ENCODE results near the gene LCTL.

- TF ChIP-seq, protein P1, sequence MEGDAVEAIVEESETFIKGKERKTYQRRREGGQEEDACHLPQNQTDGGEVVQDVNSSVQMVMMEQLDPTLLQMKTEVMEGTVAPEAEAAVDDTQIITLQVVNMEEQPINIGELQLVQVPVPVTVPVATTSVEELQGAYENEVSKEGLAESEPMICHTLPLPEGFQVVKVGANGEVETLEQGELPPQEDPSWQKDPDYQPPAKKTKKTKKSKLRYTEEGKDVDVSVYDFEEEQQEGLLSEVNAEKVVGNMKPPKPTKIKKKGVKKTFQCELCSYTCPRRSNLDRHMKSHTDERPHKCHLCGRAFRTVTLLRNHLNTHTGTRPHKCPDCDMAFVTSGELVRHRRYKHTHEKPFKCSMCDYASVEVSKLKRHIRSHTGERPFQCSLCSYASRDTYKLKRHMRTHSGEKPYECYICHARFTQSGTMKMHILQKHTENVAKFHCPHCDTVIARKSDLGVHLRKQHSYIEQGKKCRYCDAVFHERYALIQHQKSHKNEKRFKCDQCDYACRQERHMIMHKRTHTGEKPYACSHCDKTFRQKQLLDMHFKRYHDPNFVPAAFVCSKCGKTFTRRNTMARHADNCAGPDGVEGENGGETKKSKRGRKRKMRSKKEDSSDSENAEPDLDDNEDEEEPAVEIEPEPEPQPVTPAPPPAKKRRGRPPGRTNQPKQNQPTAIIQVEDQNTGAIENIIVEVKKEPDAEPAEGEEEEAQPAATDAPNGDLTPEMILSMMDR (conservative IDR thresholded peaks at IDR 0.05 in 1 of 2, IDR thresholded peaks at IDR 0.05 in 1 of 2; ENCODE audit: extremely low read depth in 1 of 2, insufficient read depth in 1 of 2, low read depth in 1 of 2, low read length in 2 of 2): no peak
- TF ChIP-seq EZH2 (IDR thresholded peaks at IDR 0.05; ENCODE audit: borderline replicate concordance, low read length): no peak
Measured at GRCh38 chr15:66505818-66506217, 60.0 kb downstream of the LCTL start.

All from mammary epithelial cell (primary cell).